Gastrocnemius medialis (tissue), 4 donors: Measurements from ENCODE around the gene DEF6. TPM values are rescaled to one million over a fixed set of nuclear protein-coding genes. Genes with fewer than 3 reads are reported as not detected.

Source experiments
- ATAC-seq, 2 donors: fragments of 150-250 bp; one replicate each; pipeline ENCODE4 v1.9.1; 2016
- DNase-seq, 2 donors: peaks; one replicate each; pipeline ENCODE4 v3.0.0-alpha.2; 2019
- H3K27ac ChIP-seq, 4 donors: fragments of 200-600 bp; sonication (generic); 1 replicate in 1 of 4; 2 replicates in 3 of 4; pipeline ENCODE4 v1.5.1; 2016 to 2018; ENCODE audit warnings: mild to moderate bottlenecking in 2 of 4, moderate library complexity in 1 of 4
- H3K27me3 ChIP-seq, 3 donors: fragments of 200-600 bp; sonication (generic) in 2 of 3; 1 replicate in 1 of 3; 2 replicates in 2 of 3; pipeline versions ENCODE4 v1.5.1 to v1.6.0; 2016 to 2019; ENCODE audit warnings: mild to moderate bottlenecking in 1 of 3, moderate library complexity in 1 of 3
- H3K36me3 ChIP-seq, 2 donors: fragments of 200-600 bp; sonication (generic) in 1 of 2; one replicate each; pipeline ENCODE4 v1.5.1; 2017 to 2018
- H3K4me1 ChIP-seq, 2 donors: fragments of 200-600 bp; sonication (generic) in 1 of 2; one replicate each; pipeline ENCODE4 v1.5.1; 2016 to 2017; ENCODE audit warnings: mild to moderate bottlenecking in 2 of 2
- H3K4me3 ChIP-seq, 4 donors: fragments of 200-600 bp; sonication (generic) in 3 of 4; 1 replicate in 1 of 4; 2 replicates in 3 of 4; pipeline ENCODE4 v1.5.1; 2016 to 2019; ENCODE audit warnings: mild to moderate bottlenecking in 2 of 4
- H3K9me3 ChIP-seq, 3 donors: fragments of 200-600 bp; sonication (generic) in 2 of 3; 1 replicate in 1 of 3; 2 replicates in 2 of 3; pipeline ENCODE4 v1.5.1; 2016 to 2019
- POLR2A ChIP-seq, 2 donors: fragments of 450-650 bp; IDR thresholded peaks; one replicate each; pipeline ENCODE4 v1.6.1; 2017; ENCODE audit warnings: antibody characterized with exemption in 2 of 2, mild to moderate bottlenecking in 2 of 2, moderate library complexity in 2 of 2
- in situ Hi-C, 4 donors: fragments of 200-750 bp; cut with MboI; loops; one replicate each; pipeline versions ENCODE4 v1.15.0 to v1.8.0; 2017; ENCODE audit warnings: low sequenced_read_pairs in 4 of 4
- intact Hi-C: fragments of 100-400 bp; cut with DNase I; formaldehyde crosslinking; loops from one replicate; pipeline ENCODE4 v1.15.1; 2023; ENCODE audit warnings: low total_unique reads
- total RNA-seq, 4 donors: library from RNA; depleted of rRNA; stranded (reverse); fragments of >200 nt; gene quantifications; one replicate each; pipeline versions ENCODE4 v1.1.0 to v1.2.3, GENCODE V29; 2016
- TF ChIP-seq, protein P1 (sequence below), 5 experiments: fragments of 450-650 bp in 3 of 5; fragments of 200-600 bp in 2 of 5; sonication (generic) in 2 of 5; IDR thresholded peaks in 4 of 5; conservative IDR thresholded peaks in 1 of 5; 1 replicate in 4 of 5; 2 replicates in 1 of 5; pipeline ENCODE4 v1.5.1; 2016 to 2019; ENCODE audit warnings: antibody characterized with exemption in 5 of 5, mild to moderate bottlenecking in 3 of 5, moderate library complexity in 3 of 5

DEF6 gene
- total RNA-seq, 4 donors from 2014 or later: 0.15 to 2.9 (median 0.68) TPM

DNA sequence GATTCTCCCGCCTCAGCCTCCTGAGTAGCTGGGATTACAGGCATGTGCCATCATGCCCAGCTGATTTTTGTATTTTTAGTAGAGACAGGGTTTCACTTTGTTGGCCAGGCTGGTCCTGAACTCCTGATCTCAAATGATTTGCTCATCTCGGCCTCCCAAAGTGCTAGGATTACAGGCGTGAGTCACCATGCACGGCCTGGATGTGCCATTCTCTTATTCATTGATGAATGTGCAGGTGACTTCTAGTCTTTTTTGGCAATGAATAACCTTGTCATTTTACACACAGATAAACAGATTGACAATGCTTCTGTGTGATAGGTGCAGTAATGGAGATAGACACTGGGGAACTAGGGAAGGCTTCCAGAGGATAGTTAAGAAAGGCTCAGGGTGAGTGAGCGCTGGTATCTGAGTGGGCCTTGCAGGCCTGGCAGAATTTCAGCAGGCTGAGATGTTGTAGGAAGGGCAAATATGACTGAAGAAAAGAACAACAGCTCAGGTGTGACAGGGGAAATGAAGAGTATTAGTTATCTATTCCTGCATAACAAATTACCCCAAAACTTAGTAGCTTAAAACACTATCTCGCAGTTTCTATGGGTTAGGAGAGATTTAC, 68.1 kb downstream of the DEF6 start:
- no peak for TF ChIP-seq POLR2A (IDR thresholded peaks at IDR 0.05)
- TF ChIP-seq, protein P1, sequence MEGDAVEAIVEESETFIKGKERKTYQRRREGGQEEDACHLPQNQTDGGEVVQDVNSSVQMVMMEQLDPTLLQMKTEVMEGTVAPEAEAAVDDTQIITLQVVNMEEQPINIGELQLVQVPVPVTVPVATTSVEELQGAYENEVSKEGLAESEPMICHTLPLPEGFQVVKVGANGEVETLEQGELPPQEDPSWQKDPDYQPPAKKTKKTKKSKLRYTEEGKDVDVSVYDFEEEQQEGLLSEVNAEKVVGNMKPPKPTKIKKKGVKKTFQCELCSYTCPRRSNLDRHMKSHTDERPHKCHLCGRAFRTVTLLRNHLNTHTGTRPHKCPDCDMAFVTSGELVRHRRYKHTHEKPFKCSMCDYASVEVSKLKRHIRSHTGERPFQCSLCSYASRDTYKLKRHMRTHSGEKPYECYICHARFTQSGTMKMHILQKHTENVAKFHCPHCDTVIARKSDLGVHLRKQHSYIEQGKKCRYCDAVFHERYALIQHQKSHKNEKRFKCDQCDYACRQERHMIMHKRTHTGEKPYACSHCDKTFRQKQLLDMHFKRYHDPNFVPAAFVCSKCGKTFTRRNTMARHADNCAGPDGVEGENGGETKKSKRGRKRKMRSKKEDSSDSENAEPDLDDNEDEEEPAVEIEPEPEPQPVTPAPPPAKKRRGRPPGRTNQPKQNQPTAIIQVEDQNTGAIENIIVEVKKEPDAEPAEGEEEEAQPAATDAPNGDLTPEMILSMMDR (IDR thresholded peaks at IDR 0.05 in 4 of 5, conservative IDR thresholded peaks at IDR 0.05 in 1 of 5): no peak
- in situ Hi-C loops (no loop called here), intact Hi-C loops (loop anchor here (10.0 kb wide), 1 partner anchor 1621 kb away; the partner anchor contains the start of gene IP6K3)
- Histone ChIP-seq H3K9me3 (no peaks in the 10 kb centered on the region), H3K36me3 (no peaks in the 10 kb centered on the region), H3K27ac (peak overlapping the region; percentile 22 to 94 (median 62)), H3K27me3 (no peaks in the 10 kb centered on the region), H3K4me1 (peaks cover 68 to 82% of the 10 kb centered on the region in 2 donors), H3K4me3 (no peak overlapping the region)
- DNase-seq (peak in 1 of 2 donors; percentile 62), ATAC-seq (no peak)

GRCh38 chr6:35366204-35366596, 68.6 kb downstream of the DEF6 start:
- in situ Hi-C loops: no loop called here
- Histone ChIP-seq H3K27ac (peak overlapping the region; percentile 14 to 94 (median 62)), H3K4me1 (peaks cover 68 to 82% of the 10 kb centered on the region in 2 donors), H3K9me3 (no peaks in the 10 kb centered on the region), H3K27me3 (no peaks in the 10 kb centered on the region), H3K4me3 (no peak overlapping the region), H3K36me3 (no peaks in the 10 kb centered on the region)
- TF ChIP-seq, protein P1 (IDR thresholded peaks at IDR 0.05 in 4 of 5, conservative IDR thresholded peaks at IDR 0.05 in 1 of 5): no peak
- TF ChIP-seq POLR2A (IDR thresholded peaks at IDR 0.05): no peak
- DNase-seq (no peak), ATAC-seq (no peak)
- intact Hi-C loops: loop anchor here (10.0 kb wide), 1 partner anchor 1621 kb away; the partner anchor contains the start of gene IP6K3

GRCh38 chr6:35367646-35368037, 70.0 kb downstream of the DEF6 start:
- TF ChIP-seq, protein P1 (IDR thresholded peaks at IDR 0.05 in 4 of 5, conservative IDR thresholded peaks at IDR 0.05 in 1 of 5): no peak
- TF ChIP-seq POLR2A (IDR thresholded peaks at IDR 0.05): no peak
- no peak overlapping the region for H3K4me3 ChIP-seq
- H3K4me1 ChIP-seq: peaks cover 66 to 80% of the 10 kb centered on the region in 2 donors
- H3K36me3 ChIP-seq: no peaks in the 10 kb centered on the region
- H3K27me3 ChIP-seq: no peaks in the 10 kb centered on the region
- in situ Hi-C loops: no loop called here
- peak overlapping the region; percentile 40 to 94 (median 70) for H3K27ac ChIP-seq
- ATAC-seq: peak in 1 of 2 donors; percentile 13
- H3K9me3 ChIP-seq: no peaks in the 10 kb centered on the region
- DNase-seq: peak; percentile 24 to 70
- intact Hi-C loops: loop anchor here (10.0 kb wide), 1 partner anchor 1623 kb away; the partner anchor contains the start of gene IP6K3

GRCh38 chr6:35368038-35368887, 70.6 kb downstream of the DEF6 start:
- H3K4me1 ChIP-seq: peaks cover 63 to 75% of the 10 kb centered on the region in 2 donors
- H3K27me3 ChIP-seq: no peaks in the 10 kb centered on the region
- H3K9me3 ChIP-seq: no peaks in the 10 kb centered on the region
- no peaks in the 10 kb centered on the region for H3K36me3 ChIP-seq
- no peak overlapping the region for H3K4me3 ChIP-seq
- intact Hi-C loops: loop anchor here (10.0 kb wide), 1 partner anchor 1623 kb away; the partner anchor contains the start of gene IP6K3
- no peak for ATAC-seq
- no peak for DNase-seq
- peak overlapping the region; percentile 47 to 94 (median 90) for H3K27ac ChIP-seq
- no peak for TF ChIP-seq POLR2A (IDR thresholded peaks at IDR 0.05)
- TF ChIP-seq, protein P1 (IDR thresholded peaks at IDR 0.05 in 4 of 5, conservative IDR thresholded peaks at IDR 0.05 in 1 of 5): no peak
- in situ Hi-C loops: no loop called here
